SKM-1 (cell line): Measurements from ENCODE around the gene CENPP.

Source experiments
- DNase-seq: peaks from one replicate; lab custom pipeline; 2025; ENCODE audit not compliant: unreplicated experiment; lab: John Stamatoyannopoulos, UW

CENPP gene

GRCh38 chr9:92422611-92423338, 97.0 kb downstream of the CENPP start:
- no peak for DNase-seq

GRCh38 chr9:92423612-92424011, 97.9 kb downstream of the CENPP start:
- DNase-seq: no peak

DNA sequence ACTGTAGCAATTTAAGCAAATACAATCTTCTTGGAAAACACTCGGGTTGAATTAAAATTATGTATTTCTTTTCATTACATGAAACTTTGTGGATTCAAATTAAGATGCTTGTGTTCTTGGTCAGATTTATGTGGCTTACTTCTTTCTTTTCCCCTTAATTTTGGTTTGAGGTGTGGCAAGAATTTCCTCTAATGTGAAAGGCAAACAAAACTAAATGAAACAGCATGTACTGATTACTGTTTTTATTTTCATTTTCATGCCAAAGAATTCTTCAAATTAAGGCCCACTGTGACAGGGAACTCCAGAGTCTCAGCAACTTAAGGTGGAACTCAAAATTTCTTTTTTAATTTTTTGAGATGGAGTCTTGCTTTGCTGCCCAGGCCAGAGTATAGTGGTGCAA, 98.6 kb downstream of the CENPP start, which contains the start of gene OMD:
Gene OMD (minus strand): TSS at position 132 of the 400 bp plus-strand sequence. CDS start 6,913 bp downstream, outside the sequence.
- DNase-seq: no peak

GRCh38 chr9:92425474-92425873, 99.7 kb downstream of the CENPP start:
- DNase-seq: no peak

GRCh38 chr9:92426501-92427145, 100.9 kb downstream of the CENPP start:
- no peak for DNase-seq

- DNase-seq: no peak
Observed at GRCh38 chr9:92429836-92430235, 104.1 kb downstream of the CENPP start.

- no peak for DNase-seq
Observed at GRCh38 chr9:92432350-92432749, 106.6 kb downstream of the CENPP start.

GRCh38 chr9:92432972-92433548, 107.3 kb downstream of the CENPP start:
- no peak for DNase-seq

DNA sequence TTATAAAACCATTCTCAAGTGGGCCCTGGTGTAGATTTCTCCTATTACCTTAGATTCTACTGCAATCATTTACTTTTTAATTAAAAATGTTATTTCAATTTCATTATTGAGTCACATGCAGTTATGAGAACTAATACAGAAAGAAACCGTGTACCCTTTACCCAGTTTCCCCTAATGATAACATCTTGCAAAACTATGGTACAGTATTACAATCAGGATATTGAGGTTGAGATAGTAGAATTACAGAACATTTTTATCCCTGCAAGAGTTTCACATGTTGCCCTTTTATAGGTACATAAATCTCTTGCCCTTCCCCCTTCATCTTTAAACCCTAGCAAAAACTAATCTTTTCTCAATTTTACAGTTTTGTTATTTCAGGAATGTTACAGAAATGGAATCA, 109.5 kb downstream of the CENPP start:
- DNase-seq: no peak

DNA sequence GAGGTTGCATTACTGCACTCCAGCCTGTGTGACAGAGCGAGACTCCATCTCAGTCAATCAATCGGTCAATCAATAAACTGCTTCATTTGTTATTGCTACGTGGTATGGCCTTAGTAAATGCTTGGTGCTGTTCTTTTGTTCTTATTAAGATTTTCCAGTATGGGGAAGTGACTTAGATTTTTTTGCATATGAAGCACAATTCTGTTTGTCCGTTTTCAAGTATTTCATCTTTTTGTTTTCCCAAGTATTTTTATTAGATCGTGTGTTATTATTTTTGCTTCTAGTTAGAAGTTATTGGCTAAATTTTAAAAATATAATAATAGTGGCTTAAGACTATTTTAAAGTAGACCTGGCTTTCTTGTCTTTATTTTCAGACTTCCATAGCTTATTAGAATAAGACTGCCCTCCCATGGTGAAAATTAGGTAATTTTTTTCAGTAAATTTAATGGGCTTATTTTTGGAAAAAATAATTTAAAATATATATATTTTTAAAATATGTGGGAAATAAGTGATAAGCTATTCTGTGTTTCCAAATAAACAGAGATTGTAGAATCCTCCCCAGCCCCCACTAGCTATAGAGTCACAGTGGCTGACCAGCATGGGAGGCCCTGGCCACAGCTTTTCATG, 113.3 kb downstream of the CENPP start:
- no peak for DNase-seq

DNA sequence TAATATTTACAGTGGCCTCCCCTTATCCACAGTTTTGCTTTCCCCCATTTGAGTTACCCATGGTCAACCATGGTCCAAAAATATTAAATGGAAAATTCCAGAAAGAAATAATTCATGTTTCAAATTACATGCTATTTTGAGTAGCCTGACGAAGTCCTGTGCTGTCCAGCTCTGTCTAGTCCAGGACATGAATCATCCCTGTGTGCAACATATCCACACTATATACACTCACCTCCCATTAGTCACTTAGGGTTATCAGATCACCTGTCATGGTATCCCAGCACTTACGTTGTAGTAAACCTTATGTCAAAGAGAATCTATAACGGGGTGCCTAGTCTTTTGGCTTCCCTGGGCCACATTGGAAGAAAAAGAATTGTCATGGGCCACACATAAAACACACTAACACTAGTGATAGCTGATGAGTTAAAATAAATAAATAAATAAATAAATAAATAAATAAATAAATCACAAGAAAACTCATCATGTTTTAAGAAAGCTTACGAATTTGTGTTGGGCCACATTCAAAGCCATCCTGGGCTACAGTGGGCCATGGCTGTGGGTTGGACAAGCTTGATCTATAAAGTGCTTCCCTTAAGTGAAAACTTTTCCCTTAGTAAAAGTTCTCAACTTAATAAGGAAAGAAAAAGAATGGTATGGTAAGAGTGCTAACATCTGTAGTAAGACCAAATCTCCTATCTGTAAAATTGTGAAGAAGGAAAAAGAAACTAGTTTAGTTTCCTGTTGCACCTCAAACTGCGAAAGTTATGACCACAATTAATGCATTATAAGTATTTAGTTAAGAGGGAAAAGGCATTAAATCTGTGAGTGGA, 114.4 kb downstream of the CENPP start:
- DNase-seq: no peak

DNA sequence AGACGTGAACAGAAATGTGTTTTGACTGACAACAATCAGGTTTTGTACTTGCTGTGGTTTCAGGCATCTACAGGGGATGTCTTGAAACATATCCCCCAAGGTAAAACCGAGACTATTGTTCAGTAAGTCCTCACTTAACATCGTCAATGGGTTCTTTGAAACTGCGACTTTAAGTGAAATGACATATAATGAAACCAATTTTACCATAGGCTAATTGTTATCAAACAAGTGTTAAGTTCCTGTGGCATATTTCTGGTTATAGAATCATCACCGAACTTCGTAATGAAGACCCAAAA, 114.9 kb downstream of the CENPP start:
- no peak for DNase-seq

- no peak for DNase-seq
Observed at GRCh38 chr9:92444841-92445240, 119.1 kb downstream of the CENPP start.

- no peak for DNase-seq
Observed at GRCh38 chr9:92446536-92446935, 120.8 kb downstream of the CENPP start.

- no peak for DNase-seq
Observed at GRCh38 chr9:92455217-92455616, 129.5 kb downstream of the CENPP start.

DNA sequence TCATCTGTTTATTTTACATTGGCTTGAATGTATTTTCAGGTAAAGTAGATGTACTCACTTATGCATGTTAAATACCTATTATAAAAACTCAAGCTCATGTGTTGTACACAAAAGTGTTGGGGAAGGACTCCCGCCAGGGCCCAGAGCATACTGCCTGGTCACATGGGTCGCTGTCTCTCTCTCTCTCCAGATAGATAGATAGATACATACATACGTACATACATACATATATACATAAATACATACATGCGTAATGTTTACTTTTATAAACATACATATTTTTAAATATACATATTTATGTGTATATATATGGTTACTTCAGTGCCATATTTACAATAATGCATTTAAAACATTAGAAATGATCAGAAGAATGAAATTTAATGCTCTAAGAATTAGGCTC, 131.8 kb downstream of the CENPP start:
- no peak for DNase-seq

- no peak for DNase-seq
Observed at GRCh38 chr9:92463387-92463786, 137.6 kb downstream of the CENPP start.

- no peak for DNase-seq
Observed at GRCh38 chr9:92463984-92464383, 138.2 kb downstream of the CENPP start.

- DNase-seq: no peak
Observed at GRCh38 chr9:92467041-92467440, 141.3 kb downstream of the CENPP start.

GRCh38 chr9:92467511-92467910, 141.8 kb downstream of the CENPP start:
- no peak for DNase-seq

- DNase-seq: no peak
Observed at GRCh38 chr9:92468206-92468605, 142.5 kb downstream of the CENPP start.
